Natural killer cell (primary cell): ENCODE results near the gene ALLC. TPM values are rescaled to one million over a fixed set of nuclear protein-coding genes. Genes with fewer than 3 reads are reported as not detected.
A peak's percentile ranks its signal among the peaks of the same experiment; 100 is the strongest.

Experiments
- ATAC-seq, 3 donors: fragments of 150-1000 bp in 2 of 3; fragments of 200-7000 bp in 1 of 3; cut with Tn5 transposase; 1 replicate in 1 of 3; 2 replicates in 2 of 3; pipeline ENCODE4 v1.10.0; 2021; ENCODE audit warnings: mild to moderate bottlenecking in 2 of 3, moderate library complexity in 2 of 3
- DNase-seq, 2 donors: peaks; one replicate each; pipeline versions ENCODE4 v3.0.0 to v3.0.0-alpha.2; 2013 to 2021; ENCODE audit warnings: mixed read lengths in 1 of 2
- H3K27ac ChIP-seq: one replicate; pipeline ENCODE4 v1.5.1; 2013; ENCODE audit warnings: mild to moderate bottlenecking, low read length
- H3K27me3 ChIP-seq: one replicate; pipeline ENCODE4 v1.6.1; 2013; ENCODE audit warnings: low read length; ENCODE audit not compliant: control insufficient read depth, insufficient read depth
- H3K36me3 ChIP-seq: one replicate; pipeline ENCODE4 v1.6.1; 2013; ENCODE audit warnings: low read length; ENCODE audit not compliant: control insufficient read depth, insufficient read depth
- H3K4me1 ChIP-seq: one replicate; pipeline ENCODE4 v1.6.1; 2013; ENCODE audit warnings: low read length; ENCODE audit not compliant: control insufficient read depth, insufficient read depth
- H3K4me3 ChIP-seq: one replicate; pipeline ENCODE4 v1.5.1; 2013; ENCODE audit warnings: low read length
- H3K9me3 ChIP-seq: one replicate; pipeline ENCODE4 v1.6.1; 2013; ENCODE audit warnings: low read length; ENCODE audit not compliant: control insufficient read depth, insufficient read depth
- H3K27ac Mint-ChIP-seq, 2 donors: one replicate each; pipeline ENCODE4 v1.8.0; 2022; ENCODE audit warnings: mild to moderate bottlenecking in 2 of 2, mixed read lengths in 2 of 2, moderate library complexity in 1 of 2
- H3K27me3 Mint-ChIP-seq, 2 donors: one replicate each; pipeline ENCODE4 v1.8.0; 2022; ENCODE audit warnings: low read depth in 2 of 2, mixed read lengths in 2 of 2
- H3K36me3 Mint-ChIP-seq: one replicate; pipeline ENCODE4 v1.8.0; 2022; ENCODE audit warnings: mixed read lengths
- H3K4me1 Mint-ChIP-seq, 2 donors: one replicate each; pipeline ENCODE4 v1.8.0; 2022; ENCODE audit warnings: mixed read lengths in 2 of 2
- H3K4me3 Mint-ChIP-seq: one replicate; pipeline ENCODE4 v1.8.0; 2022; ENCODE audit warnings: mild to moderate bottlenecking, moderate library complexity, mixed read lengths
- H3K9me3 Mint-ChIP-seq, 2 donors: one replicate each; pipeline ENCODE4 v1.8.0; 2022; ENCODE audit warnings: mixed read lengths in 2 of 2
- CTCF ChIP-seq: fragments of 200-600 bp; IDR thresholded peaks from one replicate; pipeline ENCODE4 v1.8.0; 2022; ENCODE audit warnings: antibody characterized with exemption
- WGBS: methylation state at CpG from one replicate; pipeline ENCODE4 v1.1.7; 2013; ENCODE audit warnings: missing lambda C conversion rate; ENCODE audit not compliant: insufficient coverage; 5-methylcytosine and 5-hydroxymethylcytosine counted together
- intact Hi-C: fragments of 100-400 bp; cut with micrococcal nuclease; formaldehyde crosslinking; loops from one replicate; pipeline ENCODE4 v1.14.2; 2022
- total RNA-seq, 4 donors: library from RNA; stranded (reverse); fragments of 120-200 nt in 1 of 4; gene quantifications; one replicate each; pipeline versions ENCODE4 v1.2.3 to v1.2.4, GENCODE V29; 2013 to 2022

The ALLC gene
- total RNA-seq, 3 donors from 2014 or later (not counting 1 experiment from before 2014, with no cell fraction given): not detected

GRCh38 chr2:3641841-3642421 lies 16.1 kb upstream of the ALLC start:
- Histone ChIP-seq H3K9me3 (no peaks in the 10 kb centered on the region), H3K27ac (no peak overlapping the region), H3K36me3 (no peaks in the 10 kb centered on the region), H3K4me1 (no peaks in the 10 kb centered on the region), H3K27me3 (no peaks in the 10 kb centered on the region), H3K4me3 (no peak overlapping the region)
- Mint-ChIP-seq H3K27ac (no peak overlapping the region), H3K27me3 (peaks cover 0 to 5% of the 10 kb centered on the region in 2 donors), H3K4me3 (no peak overlapping the region), H3K36me3 (no peaks in the 10 kb centered on the region), H3K9me3 (no peaks in the 10 kb centered on the region), H3K4me1 (no peaks in the 10 kb centered on the region)
- WGBS: 89% methylated on average over 26 of the region's 26 CpGs
- peak in 1 of 2 donors; percentile 11 for DNase-seq
- ATAC-seq: no peak
- no peak for TF ChIP-seq CTCF
- intact Hi-C loops: no loop called here

GRCh38 chr2:3642521-3643215 lies 15.3 kb upstream of the ALLC start:
- no peak overlapping the region for H3K27ac ChIP-seq
- intact Hi-C loops: no loop called here
- H3K9me3 Mint-ChIP-seq: no peaks in the 10 kb centered on the region
- no peaks in the 10 kb centered on the region for H3K4me1 ChIP-seq
- no peaks in the 10 kb centered on the region for H3K36me3 Mint-ChIP-seq
- H3K4me3 ChIP-seq: no peak overlapping the region
- DNase-seq (peak in 1 of 2 donors; percentile 12), ATAC-seq (no peak)
- H3K27ac Mint-ChIP-seq: no peak overlapping the region
- peaks cover 0 to 5% of the 10 kb centered on the region in 2 donors for H3K27me3 Mint-ChIP-seq
- WGBS: 83% methylated on average over 18 of the region's 18 CpGs
- no peak for TF ChIP-seq CTCF
- no peaks in the 10 kb centered on the region for H3K27me3 ChIP-seq
- no peak overlapping the region for H3K4me3 Mint-ChIP-seq
- H3K4me1 Mint-ChIP-seq: no peaks in the 10 kb centered on the region
- H3K36me3 ChIP-seq: no peaks in the 10 kb centered on the region
- H3K9me3 ChIP-seq: no peaks in the 10 kb centered on the region

GRCh38 chr2:3643371-3644245 lies 14.4 kb upstream of the ALLC start:
- intact Hi-C loops: no loop called here
- no peak overlapping the region for H3K4me3 Mint-ChIP-seq
- no peaks in the 10 kb centered on the region for H3K4me1 Mint-ChIP-seq

More at GRCh38 chr2:3643371-3644245, 14.4 kb upstream of the ALLC start:
- H3K9me3 ChIP-seq: no peaks in the 10 kb centered on the region
- H3K4me1 ChIP-seq: no peaks in the 10 kb centered on the region
- no peaks in the 10 kb centered on the region for H3K27me3 ChIP-seq
- H3K27ac ChIP-seq: no peak overlapping the region
- DNase-seq (no peak), ATAC-seq (no peak)
- Mint-ChIP-seq H3K27me3 (peaks cover 0 to 5% of the 10 kb centered on the region in 2 donors), H3K9me3 (no peaks in the 10 kb centered on the region), H3K27ac (no peak overlapping the region), H3K36me3 (no peaks in the 10 kb centered on the region)
- no peaks in the 10 kb centered on the region for H3K36me3 ChIP-seq
- TF ChIP-seq CTCF: no peak
- WGBS: 93% methylated on average over 48 of the region's 48 CpGs
- H3K4me3 ChIP-seq: no peak overlapping the region
